Measurements from ENCODE around the gene RNU1-1.
A peak's percentile ranks its signal among the peaks of the same experiment; 100 is the strongest.
"Not testable (repeated sequence)": the region's sequence is repeated elsewhere in the genome, so short reads cannot be mapped to it uniquely, and the experiment has no call there.

RNU1-1 gene

GRCh38 chr1:16511926-16512325 lies 2.2 kb downstream of the RNU1-1 start:
- H3K4me3 ChIP-seq (ENCODE audit: low read length in 2 of 2); H2AK5ac ChIP-seq (ENCODE audit: low read depth, low read length); H2BK120ac ChIP-seq (ENCODE audit: low read depth, low read length); H3K4me1 ChIP-seq (ENCODE audit: control insufficient read depth in 2 of 2, insufficient read depth in 1 of 2, low read depth in 1 of 2, low read length in 2 of 2); H4K8ac ChIP-seq (ENCODE audit: low read depth, low read length); H3K36me3 ChIP-seq (replicated peaks in 1 of 2; ENCODE audit: control insufficient read depth in 2 of 2, insufficient read depth in 2 of 2, low read length in 2 of 2); H2BK5ac ChIP-seq (ENCODE audit: low read length); H2BK12ac ChIP-seq (ENCODE audit: low read length); H3K27me3 ChIP-seq (ENCODE audit: control insufficient read depth in 3 of 3, insufficient read depth in 3 of 3, low read depth in 1 of 3, low read length in 3 of 3); DNase-seq (ENCODE audit: low spot score); H3K4me2 ChIP-seq (ENCODE audit: insufficient read depth, low read length, poor library complexity, severe bottlenecking); H3K9ac ChIP-seq (ENCODE audit: low read depth, low read length, poor library complexity); H3K79me1 ChIP-seq (ENCODE audit: low read depth, low read length); H3K9me3 ChIP-seq (replicated peaks in 1 of 2; ENCODE audit: control insufficient read depth in 2 of 2, insufficient read depth in 1 of 2, low read depth in 1 of 2, low read length in 2 of 2); H3K23ac ChIP-seq (ENCODE audit: low read depth, low read length, poor library complexity); H2AFZ ChIP-seq (ENCODE audit: low read length); H4K91ac ChIP-seq (ENCODE audit: low read depth, low read length, poor library complexity); H3K4ac ChIP-seq (ENCODE audit: low read length); H3K27ac ChIP-seq (replicated peaks; ENCODE audit: low read length); H3K18ac ChIP-seq (ENCODE audit: low read length); H3K14ac ChIP-seq (ENCODE audit: low read length); H2BK15ac ChIP-seq (ENCODE audit: low read length): not testable (repeated sequence)
- no CpG with 5 or more reads among the region's 1 CpG for WGBS, 2 donors (ENCODE audit: extremely low coverage in 2 of 2, insufficient read length in 2 of 2, insufficient replicate concordance in 1 of 2)

GRCh38 chr1:16508861-16509445 lies 5.1 kb downstream of the RNU1-1 start:
- not testable (repeated sequence) for H4K91ac ChIP-seq (ENCODE audit: low read depth, low read length, poor library complexity); H3K79me1 ChIP-seq (ENCODE audit: low read depth, low read length); H2AFZ ChIP-seq (ENCODE audit: low read length); H3K23ac ChIP-seq (ENCODE audit: low read depth, low read length, poor library complexity); DNase-seq (ENCODE audit: low spot score); H3K36me3 ChIP-seq (replicated peaks in 1 of 2; ENCODE audit: control insufficient read depth in 2 of 2, insufficient read depth in 2 of 2, low read length in 2 of 2); H3K4me1 ChIP-seq (ENCODE audit: control insufficient read depth in 2 of 2, insufficient read depth in 1 of 2, low read depth in 1 of 2, low read length in 2 of 2); H3K27ac ChIP-seq (replicated peaks; ENCODE audit: low read length); H3K4me2 ChIP-seq (ENCODE audit: insufficient read depth, low read length, poor library complexity, severe bottlenecking); H4K8ac ChIP-seq (ENCODE audit: low read depth, low read length); H3K4ac ChIP-seq (ENCODE audit: low read length); H2BK12ac ChIP-seq (ENCODE audit: low read length); H2BK120ac ChIP-seq (ENCODE audit: low read depth, low read length); H2BK5ac ChIP-seq (ENCODE audit: low read length); H2AK5ac ChIP-seq (ENCODE audit: low read depth, low read length); H3K4me3 ChIP-seq (ENCODE audit: low read length in 2 of 2); H3K27me3 ChIP-seq (ENCODE audit: control insufficient read depth in 3 of 3, insufficient read depth in 3 of 3, low read depth in 1 of 3, low read length in 3 of 3); H3K9ac ChIP-seq (ENCODE audit: low read depth, low read length, poor library complexity); H3K14ac ChIP-seq (ENCODE audit: low read length)
- Histone ChIP-seq H3K18ac (ENCODE audit: low read length) (peak overlapping the region; percentile 62), H3K9me3 (replicated peaks in 1 of 2; ENCODE audit: control insufficient read depth in 2 of 2, insufficient read depth in 1 of 2, low read depth in 1 of 2, low read length in 2 of 2) (peaks cover 3 to 15% of the 10 kb centered on the region in 2 donors), H2BK15ac (ENCODE audit: low read length) (peak overlapping the region; percentile 34)
- no CpG with 5 or more reads among the region's 8 CpGs for WGBS, 2 donors (ENCODE audit: extremely low coverage in 2 of 2, insufficient read length in 2 of 2, insufficient replicate concordance in 1 of 2)

- not testable (repeated sequence) for H3K4me2 ChIP-seq (ENCODE audit: insufficient read depth, low read length, poor library complexity, severe bottlenecking); H3K23ac ChIP-seq (ENCODE audit: low read depth, low read length, poor library complexity); H3K79me1 ChIP-seq (ENCODE audit: low read depth, low read length); H3K14ac ChIP-seq (ENCODE audit: low read length); H2BK5ac ChIP-seq (ENCODE audit: low read length); H3K18ac ChIP-seq (ENCODE audit: low read length); H3K27me3 ChIP-seq (ENCODE audit: control insufficient read depth in 3 of 3, insufficient read depth in 3 of 3, low read depth in 1 of 3, low read length in 3 of 3); H3K4ac ChIP-seq (ENCODE audit: low read length); H4K8ac ChIP-seq (ENCODE audit: low read depth, low read length); H4K91ac ChIP-seq (ENCODE audit: low read depth, low read length, poor library complexity); H2BK12ac ChIP-seq (ENCODE audit: low read length); H2BK120ac ChIP-seq (ENCODE audit: low read depth, low read length); H3K36me3 ChIP-seq (replicated peaks in 1 of 2; ENCODE audit: control insufficient read depth in 2 of 2, insufficient read depth in 2 of 2, low read length in 2 of 2); H3K4me1 ChIP-seq (ENCODE audit: control insufficient read depth in 2 of 2, insufficient read depth in 1 of 2, low read depth in 1 of 2, low read length in 2 of 2); H2AK5ac ChIP-seq (ENCODE audit: low read depth, low read length); H2BK15ac ChIP-seq (ENCODE audit: low read length); H3K4me3 ChIP-seq (ENCODE audit: low read length in 2 of 2); H3K9ac ChIP-seq (ENCODE audit: low read depth, low read length, poor library complexity)
- peaks cover 3 to 15% of the 10 kb centered on the region in 2 donors for H3K9me3 ChIP-seq (replicated peaks in 1 of 2; ENCODE audit: control insufficient read depth in 2 of 2, insufficient read depth in 1 of 2, low read depth in 1 of 2, low read length in 2 of 2)
- H3K27ac ChIP-seq (replicated peaks; ENCODE audit: low read length): peak overlapping the region; percentile 76
- WGBS, 2 donors (ENCODE audit: extremely low coverage in 2 of 2, insufficient read length in 2 of 2, insufficient replicate concordance in 1 of 2): no CpG with 5 or more reads among the region's 15 CpGs
- peak; percentile 56 for DNase-seq (ENCODE audit: low spot score)
- peak overlapping the region; percentile 53 for H2AFZ ChIP-seq (ENCODE audit: low read length)
Observed at GRCh38 chr1:16506364-16507136, 7.5 kb downstream of the RNU1-1 start.

- H3K23ac ChIP-seq (ENCODE audit: low read depth, low read length, poor library complexity); H4K8ac ChIP-seq (ENCODE audit: low read depth, low read length); H2BK120ac ChIP-seq (ENCODE audit: low read depth, low read length); H2BK12ac ChIP-seq (ENCODE audit: low read length); H2AFZ ChIP-seq (ENCODE audit: low read length); H2AK5ac ChIP-seq (ENCODE audit: low read depth, low read length); H3K36me3 ChIP-seq (replicated peaks in 1 of 2; ENCODE audit: control insufficient read depth in 2 of 2, insufficient read depth in 2 of 2, low read length in 2 of 2); H3K79me1 ChIP-seq (ENCODE audit: low read depth, low read length); H2BK15ac ChIP-seq (ENCODE audit: low read length); H3K4me2 ChIP-seq (ENCODE audit: insufficient read depth, low read length, poor library complexity, severe bottlenecking); H3K4ac ChIP-seq (ENCODE audit: low read length); H3K27me3 ChIP-seq (ENCODE audit: control insufficient read depth in 3 of 3, insufficient read depth in 3 of 3, low read depth in 1 of 3, low read length in 3 of 3); H3K14ac ChIP-seq (ENCODE audit: low read length); H3K4me3 ChIP-seq (ENCODE audit: low read length in 2 of 2); H4K91ac ChIP-seq (ENCODE audit: low read depth, low read length, poor library complexity); DNase-seq (ENCODE audit: low spot score); H3K18ac ChIP-seq (ENCODE audit: low read length); H3K4me1 ChIP-seq (ENCODE audit: control insufficient read depth in 2 of 2, insufficient read depth in 1 of 2, low read depth in 1 of 2, low read length in 2 of 2); H2BK5ac ChIP-seq (ENCODE audit: low read length); H3K27ac ChIP-seq (replicated peaks; ENCODE audit: low read length); H3K9ac ChIP-seq (ENCODE audit: low read depth, low read length, poor library complexity): not testable (repeated sequence)
- H3K9me3 ChIP-seq (replicated peaks in 1 of 2; ENCODE audit: control insufficient read depth in 2 of 2, insufficient read depth in 1 of 2, low read depth in 1 of 2, low read length in 2 of 2): peaks cover 3 to 15% of the 10 kb centered on the region in 2 donors
- WGBS, 2 donors (ENCODE audit: extremely low coverage in 2 of 2, insufficient read length in 2 of 2, insufficient replicate concordance in 1 of 2): no CpG with 5 or more reads among the region's 2 CpGs
Observed at GRCh38 chr1:16505870-16506269, 8.2 kb downstream of the RNU1-1 start.

Data from neuronal stem cell (in vitro differentiated cells).